CD4-positive, CD25-positive, alpha-beta regulatory T cell (primary cell): ENCODE data around the gene BAIAP3. TPM values are rescaled to one million over a fixed set of nuclear protein-coding genes. Genes with fewer than 3 reads are reported as not detected.

Source experiments
- ATAC-seq, 2 donors: fragments of 150-1000 bp; cut with Tn5 transposase; one replicate each; pipeline ENCODE4 v1.10.0; 2021; ENCODE audit warnings: low read depth in 2 of 2, moderate number of reproducible peaks in 2 of 2, moderate library complexity in 1 of 2
- DNase-seq, 3 donors: peaks; one replicate each; pipeline versions ENCODE4 v3.0.0 to v3.0.0-alpha.2; 2012 to 2022; ENCODE audit warnings: mixed read lengths in 1 of 3
- H3K27ac ChIP-seq: one replicate; pipeline ENCODE4 v1.7.0; 2013; ENCODE audit warnings: mild to moderate bottlenecking, low read length; ENCODE audit not compliant: insufficient read depth, poor library complexity, severe bottlenecking
- H3K27me3 ChIP-seq: one replicate; pipeline ENCODE4 v1.7.0; 2013; ENCODE audit warnings: low read length; ENCODE audit not compliant: control insufficient read depth, insufficient read depth
- H3K36me3 ChIP-seq: one replicate; pipeline ENCODE4 v1.7.0; 2013; ENCODE audit warnings: mild to moderate bottlenecking, low read length, moderate library complexity; ENCODE audit not compliant: control insufficient read depth, insufficient read depth
- H3K4me1 ChIP-seq: 2 replicates; pipeline ENCODE4 v1.7.0; 2013; ENCODE audit warnings: mild to moderate bottlenecking, low read length; ENCODE audit not compliant: insufficient read depth, control insufficient read depth, poor library complexity, severe bottlenecking
- H3K4me3 ChIP-seq: one replicate; pipeline ENCODE4 v1.7.0; 2013; ENCODE audit warnings: low read depth, mild to moderate bottlenecking, low read length, moderate library complexity
- H3K9me3 ChIP-seq, 2 experiments: 1 replicate in 1 of 2; 2 replicates in 1 of 2; pipeline ENCODE4 v1.7.0; 2013; ENCODE audit warnings: low read length in 2 of 2, mild to moderate bottlenecking in 1 of 2, moderate library complexity in 1 of 2; ENCODE audit not compliant: control insufficient read depth in 2 of 2
- H3K27ac Mint-ChIP-seq, 3 donors: one replicate each; pipeline ENCODE4 v1.8.0; 2020 to 2022; ENCODE audit warnings: mild to moderate bottlenecking in 3 of 3, mixed read lengths in 3 of 3, moderate library complexity in 2 of 3
- H3K27me3 Mint-ChIP-seq: one replicate; pipeline ENCODE4 v1.8.0; 2022; ENCODE audit warnings: mild to moderate bottlenecking, mixed read lengths
- H3K36me3 Mint-ChIP-seq: one replicate; pipeline ENCODE4 v1.8.0; 2020; ENCODE audit warnings: mixed read lengths
- H3K4me1 Mint-ChIP-seq, 4 donors: one replicate each; pipeline ENCODE4 v1.8.0; 2020 to 2022; ENCODE audit warnings: mixed read lengths in 4 of 4, mild to moderate bottlenecking in 1 of 4
- H3K4me3 Mint-ChIP-seq, 4 donors: one replicate each; pipeline ENCODE4 v1.8.0; 2020 to 2022; ENCODE audit warnings: mild to moderate bottlenecking in 4 of 4, mixed read lengths in 4 of 4, moderate library complexity in 3 of 4
- H3K9me3 Mint-ChIP-seq, 7 donors: one replicate each; pipeline ENCODE4 v1.8.0; 2020 to 2022; ENCODE audit warnings: mixed read lengths in 7 of 7, mild to moderate bottlenecking in 3 of 7, moderate library complexity in 2 of 7
- polyA plus RNA-seq, 4 donors: library from polyadenylated mRNA; unstranded; fragments of 300-500 nt; fragmentation: Illumina TruSeq; gene quantifications; one replicate each; pipeline ENCODE4 v1.2.3, GENCODE V29; 2021
- total RNA-seq: library from RNA; stranded (reverse); gene quantifications from one replicate; pipeline ENCODE4 v1.2.3, GENCODE V29; 2022

BAIAP3 gene
- total and polyA plus RNA-seq, 5 donors from 2014 or later: 0.11 to 3.1 (median 0.35) TPM

- Mint-ChIP-seq H3K4me3 (peak overlapping the region in 2 of 4 donors; percentile 32 to 60), H3K27ac (no peak overlapping the region), H3K36me3 (peaks cover 36% of the 10 kb centered on the region), H3K9me3 (peaks cover 0 to 1% (median 0%) of the 10 kb centered on the region in 7 donors), H3K4me1 (peaks cover 4 to 40% (median 16%) of the 10 kb centered on the region in 4 donors), H3K27me3 (no peaks in the 10 kb centered on the region)
- no peak overlapping the region for H3K27ac ChIP-seq
- H3K27me3 ChIP-seq: no peaks in the 10 kb centered on the region
- H3K36me3 ChIP-seq: peaks cover 62% of the 10 kb centered on the region
- no peak for ATAC-seq
- H3K4me3 ChIP-seq: no peak overlapping the region
- no peaks in the 10 kb centered on the region for H3K9me3 ChIP-seq
- peaks cover 40% of the 10 kb centered on the region for H3K4me1 ChIP-seq
- DNase-seq: no peak
Observed at GRCh38 chr16:1314399-1315068, 18.9 kb upstream of the BAIAP3 start.

GRCh38 chr16:1315081-1316032, 18.1 kb upstream of the BAIAP3 start:
- peaks cover 33% of the 10 kb centered on the region for H3K36me3 Mint-ChIP-seq
- no peak for DNase-seq
- no peak overlapping the region for H3K4me3 Mint-ChIP-seq

GRCh38 chr16:1316033-1316405, 17.4 kb upstream of the BAIAP3 start:
- no peak overlapping the region for H3K4me3 Mint-ChIP-seq
- no peaks in the 10 kb centered on the region for H3K27me3 Mint-ChIP-seq
- no peak for DNase-seq
- Histone ChIP-seq H3K4me1 (peaks cover 31% of the 10 kb centered on the region), H3K27me3 (no peaks in the 10 kb centered on the region), H3K27ac (no peak overlapping the region), H3K4me3 (no peak overlapping the region), H3K36me3 (peaks cover 77% of the 10 kb centered on the region), H3K9me3 (no peaks in the 10 kb centered on the region)
- no peak for ATAC-seq
- no peak overlapping the region for H3K27ac Mint-ChIP-seq
- peaks cover 0 to 29% (median 6%) of the 10 kb centered on the region in 4 donors for H3K4me1 Mint-ChIP-seq
- peaks cover 30% of the 10 kb centered on the region for H3K36me3 Mint-ChIP-seq
- H3K9me3 Mint-ChIP-seq: no peaks in the 10 kb centered on the region

More at GRCh38 chr16:1315081-1316032, 18.1 kb upstream of the BAIAP3 start:
- H3K9me3 Mint-ChIP-seq: peaks cover 0 to 1% (median 0%) of the 10 kb centered on the region in 7 donors
- Histone ChIP-seq H3K4me1 (peaks cover 37% of the 10 kb centered on the region), H3K27me3 (no peaks in the 10 kb centered on the region), H3K27ac (no peak overlapping the region), H3K4me3 (no peak overlapping the region), H3K9me3 (no peaks in the 10 kb centered on the region), H3K36me3 (peaks cover 71% of the 10 kb centered on the region)
- H3K4me1 Mint-ChIP-seq: peaks cover under 1 to 36% (median 13%) of the 10 kb centered on the region in 4 donors
- no peak overlapping the region for H3K27ac Mint-ChIP-seq
- H3K27me3 Mint-ChIP-seq: no peaks in the 10 kb centered on the region
- ATAC-seq: no peak

- Mint-ChIP-seq H3K9me3 (no peaks in the 10 kb centered on the region), H3K4me1 (peaks cover 0 to 17% (median 3%) of the 10 kb centered on the region in 4 donors), H3K4me3 (peak overlapping the region in 2 of 4 donors; percentile 27 to 38), H3K27me3 (no peaks in the 10 kb centered on the region), H3K27ac (peak overlapping the region in 1 of 3 donors; percentile 3), H3K36me3 (peaks cover 29% of the 10 kb centered on the region)
- ATAC-seq (no peak), DNase-seq (no peak)
- Histone ChIP-seq H3K27me3 (no peaks in the 10 kb centered on the region), H3K27ac (no peak overlapping the region), H3K4me1 (peaks cover 14% of the 10 kb centered on the region), H3K9me3 (no peaks in the 10 kb centered on the region), H3K4me3 (no peak overlapping the region), H3K36me3 (peaks cover 80% of the 10 kb centered on the region)
Observed at GRCh38 chr16:1317479-1318267, 15.8 kb upstream of the BAIAP3 start.

- Mint-ChIP-seq H3K36me3 (peaks cover 27% of the 10 kb centered on the region), H3K27ac (peak overlapping the region in 1 of 3 donors; percentile 3)
Observed at GRCh38 chr16:1318268-1318545, 15.2 kb upstream of the BAIAP3 start.

GRCh38 chr16:1319041-1319440, 14.4 kb upstream of the BAIAP3 start:
- Histone ChIP-seq H3K4me1 (peaks cover 1% of the 10 kb centered on the region), H3K4me3 (no peak overlapping the region), H3K9me3 (no peaks in the 10 kb centered on the region), H3K27me3 (no peaks in the 10 kb centered on the region), H3K36me3 (peaks cover 81% of the 10 kb centered on the region), H3K27ac (no peak overlapping the region)
- peaks cover 27% of the 10 kb centered on the region for H3K36me3 Mint-ChIP-seq
- no peaks in the 10 kb centered on the region for H3K27me3 Mint-ChIP-seq
- ATAC-seq: no peak
- H3K4me1 Mint-ChIP-seq: peaks cover 0 to 11% (median 3%) of the 10 kb centered on the region in 4 donors
- H3K4me3 Mint-ChIP-seq: no peak overlapping the region
- DNase-seq: no peak
- H3K27ac Mint-ChIP-seq: no peak overlapping the region
- no peaks in the 10 kb centered on the region for H3K9me3 Mint-ChIP-seq

More at GRCh38 chr16:1318268-1318545, 15.2 kb upstream of the BAIAP3 start:
- DNase-seq (no peak), ATAC-seq (no peak)
- Histone ChIP-seq H3K27ac (no peak overlapping the region), H3K4me3 (no peak overlapping the region), H3K36me3 (peaks cover 77% of the 10 kb centered on the region), H3K9me3 (no peaks in the 10 kb centered on the region), H3K27me3 (no peaks in the 10 kb centered on the region), H3K4me1 (peaks cover 9% of the 10 kb centered on the region)
- Mint-ChIP-seq H3K9me3 (no peaks in the 10 kb centered on the region), H3K4me1 (peaks cover 0 to 12% (median 3%) of the 10 kb centered on the region in 4 donors), H3K27me3 (no peaks in the 10 kb centered on the region), H3K4me3 (peak overlapping the region in 1 of 4 donors; percentile 51)

GRCh38 chr16:1320097-1320496, 13.3 kb upstream of the BAIAP3 start:
- no peak for DNase-seq
- no peaks in the 10 kb centered on the region for H3K9me3 Mint-ChIP-seq
- no peaks in the 10 kb centered on the region for H3K27me3 Mint-ChIP-seq
- no peak overlapping the region for H3K4me3 Mint-ChIP-seq
- H3K4me1 ChIP-seq: no peaks in the 10 kb centered on the region
- ATAC-seq: no peak
- H3K27ac ChIP-seq: no peak overlapping the region
- no peak overlapping the region for H3K4me3 ChIP-seq
- peaks cover 27% of the 10 kb centered on the region for H3K36me3 Mint-ChIP-seq
- no peak overlapping the region for H3K27ac Mint-ChIP-seq
- peaks cover 0 to 6% (median 3%) of the 10 kb centered on the region in 4 donors for H3K4me1 Mint-ChIP-seq
- H3K27me3 ChIP-seq: no peaks in the 10 kb centered on the region
- no peaks in the 10 kb centered on the region for H3K9me3 ChIP-seq
- peaks cover 82% of the 10 kb centered on the region for H3K36me3 ChIP-seq
